Right lobe of liver (tissue), 6 donors: ENCODE data around the gene MBOAT2. TPM values are rescaled to one million over a fixed set of nuclear protein-coding genes. Genes with fewer than 3 reads are reported as not detected.

Experiments used
- ATAC-seq, 4 donors: fragments of 200-7000 bp; cut with Tn5 transposase; one replicate each; pipeline ENCODE4 v1.9.1; 2020; ENCODE audit warnings: mild to moderate bottlenecking in 4 of 4, moderate library complexity in 4 of 4
- DNase-seq, 3 donors: peaks; one replicate each; pipeline ENCODE4 v3.0.0-alpha.2; 2020
- H3K27ac ChIP-seq, 3 donors: fragments of 200-600 bp; one replicate each; pipeline ENCODE4 v1.8.0; 2022
- H3K27me3 ChIP-seq, 2 donors: fragments of 200-600 bp; one replicate each; pipeline ENCODE4 v1.8.0; 2022
- H3K36me3 ChIP-seq, 4 donors: fragments of 200-600 bp; sonication (generic) in 1 of 4; one replicate each; pipeline versions ENCODE4 v1.5.1 to v1.8.0; 2017 to 2022; ENCODE audit warnings: control low read depth in 1 of 4
- H3K4me1 ChIP-seq, 4 donors: fragments of 200-600 bp; sonication (generic) in 1 of 4; one replicate each; pipeline versions ENCODE4 v1.5.1 to v1.8.0; 2017 to 2022; ENCODE audit warnings: control low read depth in 1 of 4
- H3K4me3 ChIP-seq, 3 donors: fragments of 200-600 bp; one replicate each; pipeline ENCODE4 v1.8.0; 2022
- H3K9me3 ChIP-seq, 4 donors: fragments of 200-600 bp; sonication (generic) in 1 of 4; one replicate each; pipeline versions ENCODE4 v1.5.1 to v1.8.0; 2017 to 2022; ENCODE audit warnings: control low read depth in 1 of 4
- CTCF ChIP-seq, 4 donors: fragments of 200-600 bp in 3 of 4; fragments of 450-650 bp in 1 of 4; IDR thresholded peaks; one replicate each; pipeline versions ENCODE4 v1.5.1 to v1.8.0; 2016 to 2022; ENCODE audit warnings: antibody characterized with exemption in 4 of 4, mild to moderate bottlenecking in 2 of 4
- POLR2A ChIP-seq: fragments of 450-650 bp; IDR thresholded peaks from one replicate; pipeline ENCODE4 v1.6.1; 2017; ENCODE audit warnings: antibody characterized with exemption, mild to moderate bottlenecking
- WGBS: methylation state at CpG from one replicate; pipeline ENCODE4 v1.1.6; 2018; ENCODE audit warnings: low coverage, low lambda C conversion rate; ENCODE audit not compliant: insufficient coverage; ENCODE audit errors: missing lambda C conversion rate; 5-methylcytosine and 5-hydroxymethylcytosine counted together
- intact Hi-C, 2 donors: fragments of 100-400 bp; cut with DNase I; formaldehyde crosslinking; loops; one replicate each; pipeline versions ENCODE4 v1.11.2 to v1.14.1; 2022
- total RNA-seq, 6 experiments: library from RNA; depleted of rRNA in 2 of 6; stranded (reverse); fragments of >200 nt in 2 of 6; fragmentation: NEBNext Ultra II Directional in 3 of 6; extraction: Animal tissue kit (Norgen Biotek cat#: 25700) in 3 of 6; gene quantifications; one replicate each; pipeline versions ENCODE4 v1.1.0 to v1.2.4, GENCODE V29; 2016 to 2023
- donor health status: DM: no; HTN: yes; CAD: no.
- donor health status: DM: no; HTN: no; CAD: no.
- donor health status: DM: no; HTN: no; CAD: no.
- donor health status: DM: no; HTN: yes; CAD: no.
- donor health status: DM: no; HTN: yes; CAD: no.

MBOAT2 gene
- total RNA-seq, 6 experiments from 2014 or later = 0.50 to 1.9 (median 1.5) TPM

GRCh38 chr2:9018534-9018933 lies 15.1 kb upstream of the MBOAT2 start:
- TF ChIP-seq POLR2A (no peak), CTCF (IDR thresholded peaks at IDR 0.05) (no peak)
- no peak for ATAC-seq
- no peaks in the 10 kb centered on the region for H3K9me3 ChIP-seq
- no peak overlapping the region for H3K4me3 ChIP-seq
- H3K36me3 ChIP-seq = no peaks in the 10 kb centered on the region
- no peak overlapping the region for H3K27ac ChIP-seq
- WGBS = 77% methylated on average over 7 of the region's 7 CpGs
- DNase-seq = no peak
- intact Hi-C loops = no loop called here
- no peaks in the 10 kb centered on the region for H3K4me1 ChIP-seq
- no peaks in the 10 kb centered on the region for H3K27me3 ChIP-seq

- Histone ChIP-seq H3K27ac (no peak overlapping the region), H3K9me3 (no peaks in the 10 kb centered on the region), H3K4me1 (no peaks in the 10 kb centered on the region), H3K4me3 (no peak overlapping the region), H3K27me3 (no peaks in the 10 kb centered on the region), H3K36me3 (no peaks in the 10 kb centered on the region)
- ATAC-seq (no peak), DNase-seq (no peak)
- WGBS = 48% methylated on average over 3 of the region's 3 CpGs
- intact Hi-C loops = no loop called here
- TF ChIP-seq POLR2A (no peak), CTCF (IDR thresholded peaks at IDR 0.05) (no peak)
Observed at GRCh38 chr2:9018109-9018508, 14.6 kb upstream of the MBOAT2 start.

- no peak for TF ChIP-seq CTCF (IDR thresholded peaks at IDR 0.05)
- TF ChIP-seq POLR2A = no peak
- intact Hi-C loops = no loop called here
- no peak overlapping the region for H3K27ac ChIP-seq
- H3K27me3 ChIP-seq = no peaks in the 10 kb centered on the region
- H3K4me1 ChIP-seq = no peaks in the 10 kb centered on the region
- H3K4me3 ChIP-seq = no peak overlapping the region
- no peaks in the 10 kb centered on the region for H3K36me3 ChIP-seq
- DNase-seq (no peak), ATAC-seq (no peak)
- no peaks in the 10 kb centered on the region for H3K9me3 ChIP-seq
- WGBS = 65% methylated on average over 6 of the region's 6 CpGs
Observed at GRCh38 chr2:9017411-9017810, 13.9 kb upstream of the MBOAT2 start.

GRCh38 chr2:9015998-9016397 lies 12.5 kb upstream of the MBOAT2 start:
- intact Hi-C loops = no loop called here
- Histone ChIP-seq H3K36me3 (no peaks in the 10 kb centered on the region), H3K27me3 (no peaks in the 10 kb centered on the region), H3K27ac (no peak overlapping the region), H3K4me1 (no peaks in the 10 kb centered on the region), H3K4me3 (no peak overlapping the region), H3K9me3 (no peaks in the 10 kb centered on the region)
- DNase-seq = no peak
- ATAC-seq = no peak
- TF ChIP-seq POLR2A = no peak
- no peak for TF ChIP-seq CTCF (IDR thresholded peaks at IDR 0.05)
- 68% methylated on average over 3 of the region's 3 CpGs for whole genome bisulfite sequencing

- TF ChIP-seq POLR2A = no peak
- TF ChIP-seq CTCF (IDR thresholded peaks at IDR 0.05) = no peak
- Histone ChIP-seq H3K4me3 (no peak overlapping the region), H3K27ac (no peak overlapping the region), H3K9me3 (no peaks in the 10 kb centered on the region), H3K4me1 (no peaks in the 10 kb centered on the region), H3K27me3 (no peaks in the 10 kb centered on the region), H3K36me3 (no peaks in the 10 kb centered on the region)
- DNase-seq (no peak), ATAC-seq (no peak)
- no CpG with 5 or more reads among the region's 1 CpG for WGBS
- intact Hi-C loops = no loop called here
Observed at GRCh38 chr2:9013403-9013802, 9.9 kb upstream of the MBOAT2 start.
